ENCODE measurements around the gene METRNL. TPM values are rescaled to one million over a fixed set of nuclear protein-coding genes. Genes with fewer than 3 reads are reported as not detected.

The METRNL gene
- total and polyA plus RNA-seq, 4 donors = 0.67 to 9.0 (median 8.6) TPM

- Histone ChIP-seq H3K9me3 (ENCODE audit: control insufficient read depth in 4 of 4, low read length in 3 of 4) (no peaks in the 10 kb centered on the region), H3K9ac (ENCODE audit: low read depth in 1 of 2, low read length in 2 of 2) (no peak overlapping the region), H3K27me3 (ENCODE audit: control insufficient read depth in 4 of 4, insufficient read depth in 4 of 4, low read length in 3 of 4) (no peaks in the 10 kb centered on the region), H3K4me3 (ENCODE audit: low read depth in 1 of 3, low read length in 3 of 3) (no peak overlapping the region), H3K27ac (ENCODE audit: low read depth in 1 of 2, low read length in 2 of 2) (no peak overlapping the region), H3K36me3 (ENCODE audit: control insufficient read depth in 4 of 4, insufficient read depth in 3 of 4, low read depth in 1 of 4, low read length in 3 of 4) (no peaks in the 10 kb centered on the region), H3K4me1 (ENCODE audit: control insufficient read depth in 4 of 4, insufficient read depth in 4 of 4, low read length in 3 of 4) (no peaks in the 10 kb centered on the region)
- DNase-seq (ENCODE audit: low spot score) = no peak
- WGBS = 87% methylated on average over 25 of the region's 25 CpGs
- TF ChIP-seq NR2F2 (IDR thresholded peaks at IDR 0.05) (no peak), TAF1 (conservative IDR thresholded peaks at IDR 0.05) (no peak), FOXA1 (IDR thresholded peaks at IDR 0.05) (no peak), JUND (IDR thresholded peaks at IDR 0.05) (no peak), ZBTB33 (IDR thresholded peaks at IDR 0.05) (no peak), EGR1 (IDR thresholded peaks at IDR 0.05; ENCODE audit: low read depth in 2 of 2) (no peak), FOXA2 (IDR thresholded peaks at IDR 0.05) (no peak), HNF4A (conservative IDR thresholded peaks at IDR 0.05) (no peak), RAD21 (IDR thresholded peaks at IDR 0.05) (no peak), HNF4G (IDR thresholded peaks at IDR 0.05) (no peak), GABPA (IDR thresholded peaks at IDR 0.05 in 1 of 2, conservative IDR thresholded peaks at IDR 0.05 in 1 of 2) (no peak), RXRA (IDR thresholded peaks at IDR 0.05) (no peak), YY1 (IDR thresholded peaks at IDR 0.05) (no peak), SP1 (IDR thresholded peaks at IDR 0.05) (no peak)
- TF ChIP-seq, protein P1, sequence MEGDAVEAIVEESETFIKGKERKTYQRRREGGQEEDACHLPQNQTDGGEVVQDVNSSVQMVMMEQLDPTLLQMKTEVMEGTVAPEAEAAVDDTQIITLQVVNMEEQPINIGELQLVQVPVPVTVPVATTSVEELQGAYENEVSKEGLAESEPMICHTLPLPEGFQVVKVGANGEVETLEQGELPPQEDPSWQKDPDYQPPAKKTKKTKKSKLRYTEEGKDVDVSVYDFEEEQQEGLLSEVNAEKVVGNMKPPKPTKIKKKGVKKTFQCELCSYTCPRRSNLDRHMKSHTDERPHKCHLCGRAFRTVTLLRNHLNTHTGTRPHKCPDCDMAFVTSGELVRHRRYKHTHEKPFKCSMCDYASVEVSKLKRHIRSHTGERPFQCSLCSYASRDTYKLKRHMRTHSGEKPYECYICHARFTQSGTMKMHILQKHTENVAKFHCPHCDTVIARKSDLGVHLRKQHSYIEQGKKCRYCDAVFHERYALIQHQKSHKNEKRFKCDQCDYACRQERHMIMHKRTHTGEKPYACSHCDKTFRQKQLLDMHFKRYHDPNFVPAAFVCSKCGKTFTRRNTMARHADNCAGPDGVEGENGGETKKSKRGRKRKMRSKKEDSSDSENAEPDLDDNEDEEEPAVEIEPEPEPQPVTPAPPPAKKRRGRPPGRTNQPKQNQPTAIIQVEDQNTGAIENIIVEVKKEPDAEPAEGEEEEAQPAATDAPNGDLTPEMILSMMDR (IDR thresholded peaks at IDR 0.05; ENCODE audit: low read depth, low read length, missing input control) = no peak
- TF ChIP-seq, protein P2, sequence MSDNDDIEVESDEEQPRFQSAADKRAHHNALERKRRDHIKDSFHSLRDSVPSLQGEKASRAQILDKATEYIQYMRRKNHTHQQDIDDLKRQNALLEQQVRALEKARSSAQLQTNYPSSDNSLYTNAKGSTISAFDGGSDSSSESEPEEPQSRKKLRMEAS (IDR thresholded peaks at IDR 0.05) = no peak
These were observed 44.7 kb downstream of the METRNL start for GRCh38 chr17:83123896-83124801.

DNA sequence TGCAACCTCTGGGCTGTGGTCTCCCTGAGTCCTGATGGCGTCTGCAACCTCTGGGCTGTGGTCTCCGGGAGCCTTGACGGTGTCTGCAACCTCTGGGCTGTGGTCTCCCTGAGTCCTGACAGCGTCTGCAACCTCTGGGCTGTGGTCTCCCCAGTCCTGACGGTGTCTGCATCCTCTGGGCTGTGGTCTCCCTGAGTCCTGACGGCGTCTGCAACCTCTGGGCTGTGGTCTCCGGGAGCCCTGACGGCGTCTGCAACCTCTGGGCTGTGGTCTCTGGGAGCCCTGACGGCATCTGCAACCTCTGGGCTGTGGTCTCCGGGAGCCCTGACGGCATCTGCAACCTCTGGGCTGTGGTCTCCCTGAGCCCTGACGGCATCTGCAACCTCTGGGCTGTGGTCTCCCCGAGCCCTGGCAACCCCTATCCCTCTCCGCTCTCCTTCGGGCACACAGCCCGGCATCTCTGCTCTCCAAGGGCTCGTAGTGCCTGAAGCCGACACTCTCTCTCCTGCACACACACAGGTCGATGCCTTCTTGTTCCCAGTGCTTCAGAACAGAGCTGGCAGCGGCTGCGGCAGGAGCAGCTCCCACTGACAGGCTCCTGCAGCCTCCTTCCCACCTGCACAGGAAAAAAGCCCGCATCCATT, 45.6 kb downstream of the METRNL start:
- Histone ChIP-seq H3K4me3 (ENCODE audit: low read depth in 1 of 3, low read length in 3 of 3) (no peak overlapping the region), H3K4me1 (ENCODE audit: control insufficient read depth in 4 of 4, insufficient read depth in 4 of 4, low read length in 3 of 4) (no peaks in the 10 kb centered on the region), H3K9ac (ENCODE audit: low read depth in 1 of 2, low read length in 2 of 2) (no peak overlapping the region), H3K36me3 (ENCODE audit: control insufficient read depth in 4 of 4, insufficient read depth in 3 of 4, low read depth in 1 of 4, low read length in 3 of 4) (no peaks in the 10 kb centered on the region), H3K27ac (ENCODE audit: low read depth in 1 of 2, low read length in 2 of 2) (no peak overlapping the region), H3K9me3 (ENCODE audit: control insufficient read depth in 4 of 4, low read length in 3 of 4) (no peaks in the 10 kb centered on the region), H3K27me3 (ENCODE audit: control insufficient read depth in 4 of 4, insufficient read depth in 4 of 4, low read length in 3 of 4) (no peaks in the 10 kb centered on the region)
- no peak for DNase-seq (ENCODE audit: low spot score)
- 76% methylated on average over 24 of the region's 24 CpGs for WGBS
- TF ChIP-seq, protein P2 (IDR thresholded peaks at IDR 0.05) = no peak
- TF ChIP-seq RAD21 (IDR thresholded peaks at IDR 0.05) = no peak
- no peak for TF ChIP-seq HNF4A (conservative IDR thresholded peaks at IDR 0.05)
- TF ChIP-seq HNF4G (IDR thresholded peaks at IDR 0.05) = no peak
- TF ChIP-seq SP1 (IDR thresholded peaks at IDR 0.05) = no peak
- no peak for TF ChIP-seq NR2F2 (IDR thresholded peaks at IDR 0.05)
- no peak for TF ChIP-seq ZBTB33 (IDR thresholded peaks at IDR 0.05)
- no peak for TF ChIP-seq TAF1 (conservative IDR thresholded peaks at IDR 0.05)
- no peak for TF ChIP-seq FOXA1 (IDR thresholded peaks at IDR 0.05)
